Measurements from ENCODE around the gene C2CD2. TPM values are rescaled to one million over a fixed set of nuclear protein-coding genes. Genes with fewer than 3 reads are reported as not detected.

Gene C2CD2
- polyA plus RNA-seq, 6 donors from 2014 or later = 2.6 to 4.6 (median 3.4) TPM; not detected in 1

DNA sequence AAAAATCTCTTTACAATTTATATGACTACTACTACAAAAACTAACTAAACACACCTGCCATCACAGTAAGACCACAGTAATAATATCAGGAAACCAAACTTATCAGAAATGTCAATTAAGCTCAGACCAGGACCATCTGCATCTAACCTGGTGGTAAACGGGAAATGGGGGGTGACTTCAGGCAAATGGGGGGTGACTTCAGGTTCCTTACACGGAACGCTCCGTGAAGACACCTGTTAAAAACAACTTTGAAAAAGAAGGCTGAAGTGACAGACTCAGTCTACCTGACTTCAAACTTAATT, 90.4 kb downstream of the C2CD2 start:
- ATAC-seq (ENCODE audit: low read depth in 2 of 2) = no peak
- Mint-ChIP-seq H3K4me1 (peaks cover 32 to 47% (median 38%) of the 10 kb centered on the region in 3 donors), H3K36me3 (no peaks in the 10 kb centered on the region), H3K27me3 (no peaks in the 10 kb centered on the region), H3K4me3 (peak overlapping the region in 6 of 8 donors; percentile 13 to 59 (median 44)), H3K27ac (peak overlapping the region in 4 of 6 donors; percentile 6 to 62 (median 8)), H3K9me3 (no peaks in the 10 kb centered on the region)
- no peak for DNase-seq

- ATAC-seq (ENCODE audit: low read depth in 2 of 2) (no peak), DNase-seq (no peak)
- Mint-ChIP-seq H3K9me3 (no peaks in the 10 kb centered on the region), H3K27ac (no peak overlapping the region), H3K4me1 (peaks cover 32 to 40% (median 39%) of the 10 kb centered on the region in 3 donors), H3K4me3 (no peak overlapping the region), H3K36me3 (peaks cover 0 to 8% of the 10 kb centered on the region in 2 donors), H3K27me3 (no peaks in the 10 kb centered on the region)
These were observed 91.8 kb downstream of the C2CD2 start for GRCh38 chr21:41861987-41862386.

GRCh38 chr21:41861255-41861654, 92.6 kb downstream of the C2CD2 start:
- DNase-seq (no peak), ATAC-seq (ENCODE audit: low read depth in 2 of 2) (no peak)
- no peak overlapping the region for H3K27ac Mint-ChIP-seq
- no peaks in the 10 kb centered on the region for H3K9me3 Mint-ChIP-seq
- H3K36me3 Mint-ChIP-seq = peaks cover 6 to 12% of the 10 kb centered on the region in 2 donors
- H3K27me3 Mint-ChIP-seq = no peaks in the 10 kb centered on the region
- peaks cover 32 to 39% (median 36%) of the 10 kb centered on the region in 3 donors for H3K4me1 Mint-ChIP-seq
- H3K4me3 Mint-ChIP-seq = no peak overlapping the region

DNA sequence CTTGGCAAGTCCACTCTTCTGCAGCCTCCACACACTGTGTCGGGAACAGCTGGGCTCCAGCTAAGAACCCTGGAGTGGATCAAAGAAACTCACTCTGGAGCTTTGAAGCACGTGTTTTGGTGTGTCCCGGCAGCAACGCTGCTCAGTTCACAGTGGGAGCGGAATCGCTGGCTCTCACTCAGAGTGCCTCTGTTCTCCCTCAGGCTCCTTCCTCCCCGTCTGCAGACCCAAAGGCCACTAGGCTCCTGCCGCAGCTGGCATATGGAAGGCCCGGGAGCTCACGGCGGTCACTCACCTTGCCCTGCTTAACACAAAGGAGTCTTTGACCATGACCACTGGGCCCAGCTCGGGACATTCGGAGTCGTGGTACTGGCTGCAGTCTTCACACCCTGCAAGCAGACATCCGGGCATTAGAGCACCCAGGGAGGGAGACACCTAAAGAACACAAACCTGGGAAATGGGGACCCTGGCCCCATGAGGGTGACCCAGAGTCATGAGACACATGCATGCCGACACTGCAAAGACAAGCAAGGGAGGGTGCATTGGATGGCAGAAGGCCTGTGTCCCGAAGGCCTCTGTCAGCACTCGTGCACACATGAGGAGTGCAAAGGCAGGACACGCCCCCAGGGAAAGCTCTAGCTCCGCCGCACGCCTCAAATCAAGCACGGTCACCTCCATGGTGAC, 94.4 kb downstream of the C2CD2 start:
- H3K9me3 Mint-ChIP-seq = no peaks in the 10 kb centered on the region
- ATAC-seq (ENCODE audit: low read depth in 2 of 2) (no peak), DNase-seq (no peak)
- H3K27me3 Mint-ChIP-seq = no peaks in the 10 kb centered on the region
- peaks cover 6 to 18% of the 10 kb centered on the region in 2 donors for H3K36me3 Mint-ChIP-seq
- H3K27ac Mint-ChIP-seq = no peak overlapping the region
- H3K4me3 Mint-ChIP-seq = no peak overlapping the region
- peaks cover 20 to 23% (median 22%) of the 10 kb centered on the region in 3 donors for H3K4me1 Mint-ChIP-seq

DNA sequence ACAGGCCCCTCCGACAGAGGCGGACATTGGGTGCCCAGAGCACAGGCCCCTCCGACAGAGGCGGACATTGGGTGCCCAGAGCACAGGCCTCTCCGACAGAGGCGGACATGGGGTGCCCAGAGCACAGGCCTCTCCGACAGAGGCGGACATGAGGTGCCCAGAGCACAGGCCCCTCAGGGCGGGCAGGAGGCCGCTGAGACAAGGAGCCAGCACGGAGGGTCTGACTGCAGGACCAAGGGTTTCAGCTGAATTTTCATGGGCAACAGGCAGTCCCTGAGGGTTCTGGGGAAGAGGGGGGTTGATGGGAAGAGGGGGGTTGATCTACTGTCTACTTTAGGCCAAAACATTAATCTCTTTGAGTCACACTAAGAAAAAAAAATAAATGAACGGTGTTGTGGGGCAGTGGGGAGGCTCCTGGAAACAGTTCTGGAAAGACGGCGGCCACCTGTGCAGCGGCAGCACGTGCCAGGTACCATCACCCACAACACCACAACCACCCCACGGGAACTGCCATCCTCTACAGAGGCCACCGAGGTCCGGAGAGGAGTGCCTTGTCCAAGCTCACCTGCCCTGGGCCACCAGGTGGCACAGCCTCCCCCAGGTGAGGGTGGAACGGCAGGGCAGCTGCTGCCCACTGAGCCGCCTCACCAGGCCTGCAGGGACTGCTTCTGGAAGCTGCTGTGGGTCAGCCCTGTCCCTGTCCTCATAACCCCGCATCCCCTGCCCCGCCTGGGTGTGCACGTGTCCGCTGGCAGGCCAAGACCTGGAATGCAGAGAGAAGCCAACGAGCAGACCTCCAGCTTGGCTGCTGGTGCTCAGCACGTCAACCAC, 95.1 kb downstream of the C2CD2 start:
- Mint-ChIP-seq H3K9me3 (no peaks in the 10 kb centered on the region), H3K27me3 (no peaks in the 10 kb centered on the region), H3K4me1 (peaks cover 16 to 17% (median 17%) of the 10 kb centered on the region in 3 donors), H3K27ac (no peak overlapping the region), H3K4me3 (no peak overlapping the region), H3K36me3 (peaks cover 6 to 22% of the 10 kb centered on the region in 2 donors)
- ATAC-seq (ENCODE audit: low read depth in 2 of 2) (no peak), DNase-seq (no peak)

- Mint-ChIP-seq H3K27ac (peak overlapping the region in 1 of 6 donors; percentile 47), H3K9me3 (no peaks in the 10 kb centered on the region), H3K4me3 (no peak overlapping the region), H3K36me3 (peaks cover 12 to 22% of the 10 kb centered on the region in 2 donors), H3K27me3 (no peaks in the 10 kb centered on the region), H3K4me1 (peaks cover 9 to 12% (median 10%) of the 10 kb centered on the region in 3 donors)
- DNase-seq = no peak
- no peak for ATAC-seq (ENCODE audit: low read depth in 2 of 2)
These were observed 96.0 kb downstream of the C2CD2 start for GRCh38 chr21:41857771-41858300.

DNA sequence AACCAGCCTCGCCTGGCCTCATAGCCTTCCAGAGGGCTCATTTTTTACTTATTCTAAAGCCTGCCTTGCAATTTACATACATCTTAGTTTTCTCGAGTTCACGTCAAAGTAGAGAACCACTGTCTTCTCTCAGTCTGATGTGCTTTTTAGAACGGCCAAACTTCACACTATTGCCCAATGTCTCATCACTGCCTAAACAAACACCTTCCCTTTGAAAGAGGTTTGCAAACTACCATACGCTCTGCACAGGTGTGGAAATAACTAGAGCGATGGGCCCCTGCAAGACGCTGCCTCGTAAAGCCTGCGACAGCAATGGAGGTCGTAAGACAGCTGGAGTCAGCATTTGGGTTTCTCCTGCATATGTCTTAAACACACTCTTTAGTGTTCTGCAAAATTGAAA, 97.2 kb downstream of the C2CD2 start:
- H3K27me3 Mint-ChIP-seq = no peaks in the 10 kb centered on the region
- ATAC-seq (ENCODE audit: low read depth in 2 of 2) (no peak), DNase-seq (no peak)
- H3K36me3 Mint-ChIP-seq = peaks cover 12 to 22% of the 10 kb centered on the region in 2 donors
- no peak overlapping the region for H3K4me3 Mint-ChIP-seq
- peaks cover 5 to 7% (median 5%) of the 10 kb centered on the region in 3 donors for H3K4me1 Mint-ChIP-seq
- H3K27ac Mint-ChIP-seq = no peak overlapping the region
- H3K9me3 Mint-ChIP-seq = no peaks in the 10 kb centered on the region

GRCh38 chr21:41854426-41854995, 99.3 kb downstream of the C2CD2 start:
- H3K4me3 Mint-ChIP-seq = no peak overlapping the region

DNA sequence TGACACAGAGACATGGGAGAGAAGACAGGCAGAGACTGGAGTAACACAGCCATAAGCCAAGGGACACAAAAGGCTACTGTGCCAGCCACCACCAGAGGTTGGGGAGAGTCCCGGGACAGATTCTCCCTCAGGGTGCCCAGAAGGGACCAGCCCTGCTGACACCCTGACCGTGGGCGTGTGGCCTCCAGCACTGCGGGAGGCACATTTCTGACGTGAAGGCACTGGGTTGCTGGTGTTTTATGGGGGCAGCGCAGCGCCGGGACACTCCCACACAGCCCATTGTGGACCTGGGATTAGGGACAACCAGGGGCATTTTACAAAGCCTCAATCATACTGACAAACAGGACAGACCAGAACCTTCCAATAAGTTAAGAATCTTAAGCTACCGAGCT, 100.9 kb downstream of the C2CD2 start:
- Mint-ChIP-seq H3K27me3 (no peaks in the 10 kb centered on the region), H3K4me3 (no peak overlapping the region), H3K36me3 (peaks cover 12 to 27% of the 10 kb centered on the region in 2 donors), H3K4me1 (peaks cover 3 to 6% (median 4%) of the 10 kb centered on the region in 3 donors), H3K9me3 (no peaks in the 10 kb centered on the region), H3K27ac (no peak overlapping the region)
- DNase-seq (no peak), ATAC-seq (ENCODE audit: low read depth in 2 of 2) (no peak)

More at GRCh38 chr21:41854426-41854995, 99.3 kb downstream of the C2CD2 start:
- Mint-ChIP-seq H3K27ac (peak overlapping the region in 2 of 6 donors; percentile 60 to 82), H3K9me3 (no peaks in the 10 kb centered on the region), H3K27me3 (no peaks in the 10 kb centered on the region), H3K4me1 (peaks cover 4 to 6% (median 5%) of the 10 kb centered on the region in 3 donors), H3K36me3 (peaks cover 12 to 30% of the 10 kb centered on the region in 2 donors)
- DNase-seq (no peak), ATAC-seq (ENCODE audit: low read depth in 2 of 2) (no peak)

- no peak for DNase-seq
- Mint-ChIP-seq H3K36me3 (peaks cover 12 to 23% of the 10 kb centered on the region in 2 donors), H3K27ac (no peak overlapping the region), H3K27me3 (no peaks in the 10 kb centered on the region), H3K4me3 (no peak overlapping the region), H3K4me1 (peaks cover 0 to 3% (median 0%) of the 10 kb centered on the region in 3 donors), H3K9me3 (no peaks in the 10 kb centered on the region)
- no peak for ATAC-seq (ENCODE audit: low read depth in 2 of 2)
These were observed 101.5 kb downstream of the C2CD2 start for GRCh38 chr21:41852151-41852928.

GRCh38 chr21:41851090-41851790, 102.6 kb downstream of the C2CD2 start:
- Mint-ChIP-seq H3K27me3 (no peaks in the 10 kb centered on the region), H3K36me3 (peaks cover 6 to 18% of the 10 kb centered on the region in 2 donors), H3K4me3 (peak overlapping the region in 1 of 8 donors; percentile 37), H3K27ac (peak overlapping the region in 1 of 6 donors; percentile 51), H3K9me3 (no peaks in the 10 kb centered on the region), H3K4me1 (peaks cover 0 to 3% (median 0%) of the 10 kb centered on the region in 3 donors)
- ATAC-seq (ENCODE audit: low read depth in 2 of 2) (no peak), DNase-seq (no peak)

DNA sequence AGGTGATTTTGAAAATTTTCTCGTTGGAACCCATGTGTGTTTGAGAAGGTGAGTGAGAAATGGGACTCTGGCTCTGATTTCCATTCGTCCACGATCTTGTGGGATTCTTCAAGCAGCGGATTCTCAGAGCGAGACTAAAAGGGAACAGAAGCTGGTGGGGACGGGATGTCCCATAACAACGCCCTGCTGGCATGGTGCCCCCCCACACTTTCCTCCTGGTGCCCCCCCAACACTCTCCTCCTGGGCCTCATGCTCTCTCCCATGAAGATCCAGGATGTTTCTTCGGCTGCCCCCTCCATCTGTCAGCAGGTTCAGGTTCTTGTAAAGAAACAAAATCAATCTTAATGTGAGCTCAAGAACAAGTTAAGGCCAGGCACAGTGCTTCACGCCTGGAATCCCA, 103.7 kb downstream of the C2CD2 start:
- Mint-ChIP-seq H3K36me3 (peaks cover 6 to 16% of the 10 kb centered on the region in 2 donors), H3K27ac (no peak overlapping the region), H3K9me3 (no peaks in the 10 kb centered on the region), H3K27me3 (no peaks in the 10 kb centered on the region), H3K4me3 (no peak overlapping the region), H3K4me1 (peaks cover 0 to 3% (median 2%) of the 10 kb centered on the region in 3 donors)
- DNase-seq (no peak), ATAC-seq (ENCODE audit: low read depth in 2 of 2) (no peak)

Data from naive B cell (primary cell).